HCT116 (cell line): Measurements from ENCODE around the gene ETHE1. TPM values are rescaled to one million over a fixed set of nuclear protein-coding genes. Genes with fewer than 3 reads are reported as not detected.

ENCODE experiments used
- ATAC-seq: fragments of 200-7000 bp; cut with Tn5 transposase; 2 replicates; pipeline ENCODE4 v1.9.1; 2020; ENCODE audit warnings: mild to moderate bottlenecking, moderate library complexity
- BruUV-seq: library from RNA; stranded (reverse); fragments of 400-500 nt; replicated peaks from 2 replicates; lab custom pipeline; 2021; lab: Mats Ljungman, UMichigan
- CTCF ChIA-PET: fragments of 300-600 bp; sonication (Branson Sonifier 250); formaldehyde crosslinking; loops from one replicate; lab custom pipeline; 2021; ENCODE audit warnings: antibody characterized with exemption; lab: Charles Lee
- POLR2A ChIA-PET: fragments of 300-600, 350-600 bp; sonication (Branson Sonifier 250); formaldehyde crosslinking; loops from one replicate; lab custom pipeline; 2021; ENCODE audit warnings: antibody characterized with exemption; lab: Charles Lee
- RAD21 ChIA-PET, 2 experiments: fragments of 300-600 bp; sonication (Branson Sonifier 250); formaldehyde crosslinking; loops; one replicate each; lab custom pipeline; 2023; ENCODE audit warnings: low total read pairs in 2 of 2; ENCODE audit not compliant: uncharacterized antibody in 2 of 2, unreplicated experiment in 2 of 2, low non-redundant PET in 1 of 2; lab: Charles Lee
- DNase-seq: peaks from one replicate; pipeline ENCODE4 v3.0.0-alpha.2; 2010; ENCODE audit warnings: low read depth, low spot score
- H2AFZ ChIP-seq: fragments of 200-600 bp; shearing (Covaris generic), sonication (generic); 2 replicates; pipeline ENCODE4 v1.6.1; 2017; ENCODE audit warnings: low read depth, mixed run types, mixed read lengths, antibody characterized with exemption, low read length; ENCODE audit not compliant: poor library complexity, severe bottlenecking
- H3K27ac ChIP-seq: 2 replicates; pipeline ENCODE4 v1.5.1; 2012; ENCODE audit warnings: low read depth, low read length
- H3K27me3 ChIP-seq: fragments of 200-600 bp; sonication (generic); 2 replicates; pipeline ENCODE4 v1.6.1; 2016; ENCODE audit warnings: mixed run types, low read length, mixed read lengths; ENCODE audit not compliant: insufficient read depth
- H3K36me3 ChIP-seq, 2 experiments: fragments of 200-500 bp in 1 of 2; fragments of 200-600 bp in 1 of 2; sonication (Bioruptor generic) in 1 of 2; sonication (generic) in 1 of 2; 2 replicates each; pipeline versions ENCODE4 v1.5.1 to v1.6.1; 2014 to 2016; ENCODE audit warnings: low read length in 2 of 2, inconsistent platforms in 1 of 2, mixed read lengths in 1 of 2, mixed run types in 1 of 2; ENCODE audit not compliant: insufficient read depth in 2 of 2, control insufficient read depth in 1 of 2
- H3K4me1 ChIP-seq, 2 experiments: fragments of 200-600 bp in 1 of 2; sonication (generic) in 1 of 2; 2 replicates each; pipeline versions ENCODE4 v1.5.1 to v1.6.1; 2012 to 2017; ENCODE audit warnings: low read length in 2 of 2, inconsistent platforms in 1 of 2, mild to moderate bottlenecking in 1 of 2, mixed read lengths in 1 of 2, mixed run types in 1 of 2, moderate library complexity in 1 of 2; ENCODE audit not compliant: insufficient read depth in 2 of 2, control insufficient read depth in 1 of 2
- H3K4me2 ChIP-seq: fragments of 200-600 bp; sonication (generic); 2 replicates; pipeline ENCODE4 v1.6.1; 2017; ENCODE audit warnings: mixed run types, low read length, mixed read lengths
- H3K4me3 ChIP-seq, 2 experiments: fragments of 200-600 bp in 1 of 2; sonication (generic) in 1 of 2; replicated peaks in 1 of 2; 2 replicates each; pipeline ENCODE4 v1.5.1; 2011 to 2016; ENCODE audit warnings: low read length in 2 of 2, control low read depth in 1 of 2, low read depth in 1 of 2, mild to moderate bottlenecking in 1 of 2, mixed read lengths in 1 of 2, mixed run types in 1 of 2
- H3K79me2 ChIP-seq: fragments of 200-600 bp; sonication (generic); 2 replicates; pipeline ENCODE4 v1.6.1; 2017; ENCODE audit warnings: mild to moderate bottlenecking, mixed run types, low read length, moderate library complexity, mixed read lengths; ENCODE audit not compliant: insufficient read depth
- H3K9ac ChIP-seq: fragments of 200-600 bp; sonication (generic); 2 replicates; pipeline ENCODE4 v1.6.1; 2016; ENCODE audit warnings: low read length, mixed read lengths
- H3K9me2 ChIP-seq: fragments of 200-600 bp; sonication (generic), shearing (Covaris generic); 2 replicates; pipeline ENCODE4 v1.6.1; 2017; ENCODE audit warnings: mixed run types, mild to moderate bottlenecking, moderate library complexity; ENCODE audit not compliant: insufficient read depth
- H3K9me3 ChIP-seq, 2 experiments: fragments of 200-500 bp in 1 of 2; fragments of 200-600 bp in 1 of 2; sonication (Bioruptor generic) in 1 of 2; sonication (generic) in 1 of 2; 2 replicates each; pipeline ENCODE4 v1.6.1; 2014 to 2017; ENCODE audit warnings: low read length in 2 of 2, mixed read lengths in 2 of 2, inconsistent platforms in 1 of 2, low read depth in 1 of 2, mild to moderate bottlenecking in 1 of 2, mixed run types in 1 of 2, moderate library complexity in 1 of 2; ENCODE audit not compliant: control insufficient read depth in 1 of 2, insufficient read depth in 1 of 2
- H4K20me1 ChIP-seq: fragments of 200-600 bp; sonication (generic), shearing (Covaris generic); 2 replicates; pipeline ENCODE4 v1.6.1; 2017; ENCODE audit warnings: mixed run types, mild to moderate bottlenecking, moderate library complexity; ENCODE audit not compliant: insufficient read depth
- ATF3 ChIP-seq: IDR thresholded peaks from 2 replicates; pipeline ENCODE4 v1.6.1; 2012
- CBX3 ChIP-seq: IDR thresholded peaks from 2 replicates; pipeline ENCODE4 v1.6.1; 2012; ENCODE audit warnings: low read depth
- CTCF ChIP-seq, 3 experiments: fragments of 200-600 bp in 1 of 3; sonication (generic) in 1 of 3; IDR thresholded peaks in 2 of 3; conservative IDR thresholded peaks in 1 of 3; 2 replicates each; pipeline ENCODE4 v1.5.1; 2012 to 2017; ENCODE audit warnings: low read depth in 2 of 3, low read length in 2 of 3, antibody characterized with exemption in 1 of 3, borderline replicate concordance in 1 of 3, control low read depth in 1 of 3, mild to moderate bottlenecking in 1 of 3, mixed read lengths in 1 of 3, mixed run types in 1 of 3, moderate library complexity in 1 of 3; ENCODE audit not compliant: insufficient read depth in 1 of 3
- EGR1 ChIP-seq: IDR thresholded peaks from 2 replicates; pipeline ENCODE4 v1.6.1; 2012; ENCODE audit warnings: low read depth
- ELF1 ChIP-seq: IDR thresholded peaks from 2 replicates; pipeline ENCODE4 v1.6.1; 2012; ENCODE audit warnings: low read depth, borderline replicate concordance
- EZH2phosphoT487 ChIP-seq: fragments of 200-600 bp; IDR thresholded peaks from 2 replicates; pipeline ENCODE4 v1.6.1; 2018; ENCODE audit warnings: antibody characterized with exemption, borderline replicate concordance
- FOSL1 ChIP-seq: IDR thresholded peaks from 2 replicates; pipeline ENCODE4 v1.6.1; 2012; ENCODE audit warnings: low read depth
- JUND ChIP-seq: IDR thresholded peaks from 2 replicates; pipeline ENCODE4 v1.6.1; 2012
- MAX ChIP-seq: IDR thresholded peaks from 2 replicates; pipeline ENCODE4 v1.6.1; 2012
- POLR2A ChIP-seq: IDR thresholded peaks from 2 replicates; pipeline ENCODE4 v1.7.0; 2011; ENCODE audit warnings: borderline replicate concordance; ENCODE audit not compliant: insufficient read depth, insufficient read length; ENCODE audit errors: extremely low read depth
- POLR2AphosphoS5 ChIP-seq: IDR thresholded peaks from 2 replicates; pipeline ENCODE4 v1.6.1; 2011; ENCODE audit warnings: mild to moderate bottlenecking, low read depth, low read length, moderate library complexity
- RAD21 ChIP-seq: IDR thresholded peaks from 2 replicates; pipeline ENCODE4 v1.6.1; 2012; ENCODE audit warnings: low read depth, mild to moderate bottlenecking
- REST ChIP-seq: IDR thresholded peaks from 2 replicates; pipeline ENCODE4 v1.6.1; 2012; ENCODE audit warnings: low read depth
- SP1 ChIP-seq: IDR thresholded peaks from 2 replicates; pipeline ENCODE4 v1.6.1; 2012; ENCODE audit warnings: low read depth
- SRF ChIP-seq: IDR thresholded peaks from 2 replicates; pipeline ENCODE4 v1.6.1; 2012; ENCODE audit warnings: low read depth
- TCF7L2 ChIP-seq: IDR thresholded peaks from 2 replicates; pipeline ENCODE4 v1.7.0; 2011; ENCODE audit warnings: borderline replicate concordance, inconsistent platforms; ENCODE audit not compliant: insufficient read depth, insufficient read length; ENCODE audit errors: extremely low read depth
- YY1 ChIP-seq: IDR thresholded peaks from 2 replicates; pipeline ENCODE4 v1.6.1; 2011; ENCODE audit warnings: low read length, low read depth, moderate library complexity, mild to moderate bottlenecking; ENCODE audit not compliant: insufficient replicate concordance; ENCODE audit errors: extremely low read depth
- ZFX ChIP-seq: fragments of 450-650 bp; IDR thresholded peaks from 2 replicates; pipeline ENCODE4 v1.6.1; 2017
- ZNF274 ChIP-seq: fragments of 200-500 bp; sonication (Bioruptor generic); IDR thresholded peaks from 2 replicates; pipeline ENCODE4 v1.6.1; 2014; ENCODE audit warnings: mild to moderate bottlenecking, low read depth, low read length, inconsistent platforms
- intact Hi-C: fragments of 100-400 bp; cut with micrococcal nuclease; formaldehyde crosslinking; loops from 2 replicates; pipeline ENCODE4 v1.10.0; 2022
- total RNA-seq: library from RNA; stranded (reverse); gene quantifications from one replicate; pipeline ENCODE4 v1.2.1, GENCODE V29; 2021; ENCODE audit not compliant: unreplicated experiment

Gene ETHE1
- total RNA-seq, 1 experiment from 2014 or later = 64.3 TPM

GRCh38 chr19:43480574-43480973 lies 46.4 kb downstream of the ETHE1 start:
- Histone ChIP-seq H4K20me1 (no peaks in the 10 kb centered on the region), H3K27ac (no peak overlapping the region), H3K79me2 (no peaks in the 10 kb centered on the region), H3K9me2 (no peaks in the 10 kb centered on the region), H3K4me3 (no peak overlapping the region), H3K9me3 (no peaks in the 10 kb centered on the region), H3K4me1 (peaks cover 2 to 11% of the 10 kb centered on the region in 2 experiments), H3K36me3 (no peaks in the 10 kb centered on the region), H3K9ac (no peak overlapping the region)
- CTCF ChIA-PET = interaction anchor here (0.6 kb wide), 1 partner anchor 281 kb away, joined by 3 read pairs; no protein-coding TSS in a partner anchor
- RAD21 ChIA-PET = interaction anchor here in 1 of 2 experiments (0.6 kb wide), 1 partner anchor 9 kb away, joined by 3 read pairs; no protein-coding TSS in a partner anchor
- intact Hi-C loops = no loop called here
- BruUV-seq = no TSS peak
- ATAC-seq = no peak
- POLR2A ChIA-PET = no interaction called here
- TF ChIP-seq CBX3 = no peak
- TF ChIP-seq ZFX = no peak
- no peak for TF ChIP-seq ELF1
- no peak for TF ChIP-seq TCF7L2
- TF ChIP-seq RAD21 = no peak
- TF ChIP-seq SP1 = no peak
- no peak for TF ChIP-seq YY1
- TF ChIP-seq EGR1 = no peak
- TF ChIP-seq ZNF274 = no peak
- no peak for TF ChIP-seq SRF
- no peak for TF ChIP-seq CTCF (IDR thresholded peaks at IDR 0.05 in 2 of 3, conservative IDR thresholded peaks at IDR 0.05 in 1 of 3; ENCODE audit: borderline replicate concordance in 1 of 3, insufficient read depth in 1 of 3, low read depth in 2 of 3, low read length in 2 of 3)
- no peak for TF ChIP-seq MAX
- no peak for TF ChIP-seq POLR2AphosphoS5
- no peak for TF ChIP-seq EZH2phosphoT487
- TF ChIP-seq JUND = no peak
- no peak for TF ChIP-seq FOSL1
- TF ChIP-seq ATF3 = no peak
- no peak for TF ChIP-seq REST
- TF ChIP-seq POLR2A = no peak
- TF ChIP-seq, all 23 proteins: peak for 0
- Histone ChIP-seq H3K4me2 (no peak overlapping the region), H2AFZ (no peak overlapping the region), H3K27me3 (no peaks in the 10 kb centered on the region)
- DNase-seq = no peak
